SJSA1 (cell line): Measurements from ENCODE around the gene DHFR. TPM values are rescaled to one million over a fixed set of nuclear protein-coding genes. Genes with fewer than 3 reads are reported as not detected.
"Not testable (repeated sequence)": the region's sequence is repeated elsewhere in the genome, so short reads cannot be mapped to it uniquely, and the experiment has no call there.

Experiments used
- DNase-seq, 2 experiments: peaks; one replicate each; pipeline ENCODE4 v3.0.0-alpha.2; 2015 to 2020; ENCODE audit warnings: low spot score in 2 of 2, low read depth in 1 of 2
- H3K27ac ChIP-seq: fragments of 250-450 bp; sonication (Bioruptor Pico); 2 replicates; pipeline ENCODE4 v1.5.1; 2020; ENCODE audit warnings: mild to moderate bottlenecking, moderate library complexity
- H3K27me3 ChIP-seq: fragments of 250-450 bp; sonication (Bioruptor Pico); replicated peaks from 2 replicates; pipeline ENCODE4 v1.5.1; 2020; ENCODE audit warnings: mild to moderate bottlenecking, moderate library complexity
- H3K36me3 ChIP-seq: fragments of 250-450 bp; sonication (Bioruptor Pico); 2 replicates; pipeline ENCODE4 v1.5.1; 2020; ENCODE audit warnings: mild to moderate bottlenecking
- H3K4me1 ChIP-seq: fragments of 250-450 bp; sonication (Bioruptor Pico); replicated peaks from 2 replicates; pipeline ENCODE4 v1.6.1; 2021; ENCODE audit warnings: mild to moderate bottlenecking
- H3K4me3 ChIP-seq: fragments of 250-450 bp; sonication (Bioruptor Pico); 2 replicates; pipeline ENCODE4 v1.5.1; 2020; ENCODE audit warnings: mild to moderate bottlenecking
- H3K9me3 ChIP-seq: fragments of 250-450 bp; sonication (Bioruptor Pico); replicated peaks from 2 replicates; pipeline ENCODE4 v1.5.1; 2020; ENCODE audit warnings: mild to moderate bottlenecking
- total RNA-seq: library from RNA; depleted of rRNA; stranded (reverse); fragments of >200 nt; shearing (Covaris generic); gene quantifications from 2 replicates; pipeline ENCODE4 v1.2.3, GENCODE V29; 2014

The DHFR gene
- total RNA-seq, 1 experiment from 2014 or later = 145 TPM

DNA sequence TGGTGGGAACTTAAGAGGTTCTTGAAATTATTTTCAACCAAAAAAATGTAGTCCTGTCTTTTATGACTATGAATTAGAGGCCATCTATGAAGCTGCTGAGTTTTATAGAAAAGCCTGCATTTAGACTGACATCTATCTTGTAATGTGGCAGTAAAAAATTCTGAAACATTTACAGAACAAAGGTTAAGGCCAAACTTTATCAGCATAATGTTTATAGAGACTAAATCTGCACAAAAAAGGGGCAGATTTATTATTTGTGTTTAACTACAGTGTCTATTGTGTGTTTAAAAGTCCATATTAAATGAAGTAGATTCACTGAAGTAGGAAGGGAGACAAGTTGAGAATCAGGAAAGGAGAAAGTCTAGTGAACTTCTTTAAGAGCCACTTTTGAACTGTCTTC, 47.4 kb downstream of the DHFR start:
- Histone ChIP-seq H3K27me3 (no peaks in the 10 kb centered on the region), H3K4me3 (no peak overlapping the region), H3K36me3 (no peaks in the 10 kb centered on the region), H3K27ac (no peak overlapping the region), H3K9me3 (no peaks in the 10 kb centered on the region), H3K4me1 (no peaks in the 10 kb centered on the region)
- DNase-seq = no peak

DNA sequence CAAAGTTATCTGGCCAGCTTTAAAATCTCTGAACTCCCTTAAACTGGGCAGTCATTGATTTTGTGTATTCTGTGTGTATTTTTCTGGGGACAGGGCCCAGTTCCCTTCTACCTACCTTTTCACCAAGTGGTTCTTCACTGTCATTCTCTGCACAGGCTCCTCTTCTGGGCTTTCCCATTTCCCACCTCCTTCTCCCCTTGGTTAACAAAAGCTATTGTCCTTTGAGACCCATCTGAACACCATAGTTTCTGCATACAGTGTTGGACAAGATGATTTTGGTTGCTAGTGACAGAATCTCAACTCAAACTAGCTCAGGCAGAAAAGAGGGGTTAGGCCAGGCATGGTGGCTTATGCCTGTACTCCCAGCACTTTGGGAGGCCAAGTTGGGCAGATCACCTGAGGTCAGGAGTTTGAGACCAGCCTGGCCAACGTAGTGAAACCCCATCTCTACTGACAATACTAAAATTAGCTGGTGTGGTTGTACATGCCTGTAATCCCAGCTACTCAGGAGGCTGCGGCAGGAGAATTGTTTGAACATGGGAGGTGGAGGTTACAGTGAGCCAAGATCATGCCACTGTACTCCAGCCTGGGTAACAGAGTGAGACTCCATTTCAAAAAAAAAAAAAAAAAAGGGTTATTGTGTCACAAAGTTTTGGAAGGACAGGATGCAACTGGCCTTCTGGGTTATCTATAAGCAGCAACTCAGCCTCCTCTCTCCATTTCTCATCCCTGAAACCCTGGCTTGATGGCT, 53.7 kb downstream of the DHFR start:
- no peaks in the 10 kb centered on the region for H3K9me3 ChIP-seq
- DNase-seq = no peak
- no peaks in the 10 kb centered on the region for H3K36me3 ChIP-seq
- no peak overlapping the region for H3K27ac ChIP-seq
- no peaks in the 10 kb centered on the region for H3K27me3 ChIP-seq
- no peak overlapping the region for H3K4me3 ChIP-seq
- H3K4me1 ChIP-seq = no peaks in the 10 kb centered on the region

DNA sequence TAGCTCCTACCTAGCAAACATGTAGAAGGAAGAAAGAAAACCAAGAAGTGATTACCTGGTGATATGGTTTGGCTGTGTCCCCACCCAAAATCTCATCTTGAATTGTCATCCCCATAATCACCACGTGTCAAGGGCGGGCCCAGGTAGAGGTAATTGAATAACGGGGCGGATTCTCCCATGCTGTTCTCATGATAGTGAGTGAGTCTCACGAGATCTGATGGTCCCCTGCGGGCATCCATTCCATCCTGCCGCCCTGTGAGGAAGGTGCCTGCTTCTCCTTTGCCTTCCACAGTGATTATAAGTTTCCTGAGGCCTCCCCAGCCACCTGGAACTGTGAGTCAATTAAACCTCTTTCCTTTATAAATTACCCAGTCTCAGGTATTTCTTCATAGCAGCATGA, 57.3 kb downstream of the DHFR start:
- H3K4me3 ChIP-seq = no peak overlapping the region
- H3K27me3 ChIP-seq = no peaks in the 10 kb centered on the region
- no peaks in the 10 kb centered on the region for H3K4me1 ChIP-seq
- H3K27ac ChIP-seq = no peak overlapping the region
- H3K36me3 ChIP-seq = no peaks in the 10 kb centered on the region
- no peak for DNase-seq
- no peaks in the 10 kb centered on the region for H3K9me3 ChIP-seq

DNA sequence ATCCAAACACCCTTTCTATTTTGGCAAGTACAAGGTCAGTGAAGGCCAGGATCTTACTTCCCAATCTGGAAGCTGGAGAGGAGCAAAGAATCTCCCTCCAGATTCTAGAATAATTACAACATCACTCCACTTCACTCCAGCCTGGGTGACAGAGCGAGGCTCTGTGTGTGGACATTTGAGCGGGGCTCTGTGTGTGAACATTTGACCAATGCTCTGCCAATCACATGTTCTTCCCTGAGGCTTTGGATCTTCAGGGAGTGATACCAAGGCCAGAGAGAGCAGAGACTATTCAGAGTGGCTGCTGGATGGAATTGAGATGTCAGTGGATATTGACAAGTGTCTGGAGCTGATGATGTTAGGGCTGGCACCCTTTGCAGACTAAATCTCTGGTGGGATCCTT, 60.0 kb downstream of the DHFR start:
- no peak for DNase-seq
- no peak overlapping the region for H3K27ac ChIP-seq
- no peaks in the 10 kb centered on the region for H3K36me3 ChIP-seq
- H3K4me1 ChIP-seq = no peaks in the 10 kb centered on the region
- H3K27me3 ChIP-seq = no peaks in the 10 kb centered on the region
- no peaks in the 10 kb centered on the region for H3K9me3 ChIP-seq
- no peak overlapping the region for H3K4me3 ChIP-seq

DNA sequence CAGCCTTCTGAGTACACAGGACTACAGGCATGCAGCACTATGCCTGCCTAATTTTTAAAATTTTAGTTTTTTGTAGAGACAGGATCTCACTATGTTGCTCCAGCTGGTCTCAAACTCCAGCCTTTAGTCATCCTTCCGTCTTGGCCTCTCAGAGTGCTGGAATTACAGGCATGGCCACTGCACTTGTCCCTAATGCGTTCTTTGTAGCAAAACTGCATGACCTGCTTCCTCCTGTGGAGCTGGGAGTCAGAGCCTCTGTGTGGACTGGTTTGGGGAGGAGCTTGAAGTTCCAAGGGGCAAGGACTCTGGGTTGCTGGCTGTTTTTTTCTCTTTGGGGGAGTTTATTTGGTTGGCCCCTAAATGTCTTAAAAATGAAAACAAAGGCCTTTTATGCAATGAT, 62.0 kb downstream of the DHFR start:
- no peaks in the 10 kb centered on the region for H3K27me3 ChIP-seq
- no peak for DNase-seq

DNA sequence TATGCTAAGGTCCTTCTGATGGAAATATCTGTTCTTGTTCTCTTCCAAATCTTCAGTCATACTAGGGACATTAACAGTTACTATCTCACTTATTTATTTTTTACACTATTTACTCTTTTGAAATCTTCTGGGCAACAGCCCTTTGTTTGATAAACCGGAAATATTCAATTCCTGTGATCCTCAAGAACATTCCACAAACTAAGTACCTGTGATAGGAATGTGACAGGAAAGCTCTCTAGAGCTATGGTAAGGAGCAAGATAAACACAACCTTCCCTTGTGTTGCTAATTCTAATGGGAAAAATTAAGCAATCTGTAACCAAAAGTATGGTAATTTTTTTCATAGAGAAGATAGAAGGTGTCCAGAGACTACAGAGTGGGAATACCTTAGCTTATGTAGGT, 62.7 kb downstream of the DHFR start:
- H3K27me3 ChIP-seq = no peaks in the 10 kb centered on the region
- no peaks in the 10 kb centered on the region for H3K4me1 ChIP-seq
- H3K27ac ChIP-seq = no peak overlapping the region
- H3K9me3 ChIP-seq = no peaks in the 10 kb centered on the region
- no peak for DNase-seq
- H3K4me3 ChIP-seq = no peak overlapping the region
- no peaks in the 10 kb centered on the region for H3K36me3 ChIP-seq

More for the DNA sequence above, 62.0 kb downstream of the DHFR start:
- H3K36me3 ChIP-seq = no peaks in the 10 kb centered on the region
- H3K4me1 ChIP-seq = no peaks in the 10 kb centered on the region
- no peak overlapping the region for H3K27ac ChIP-seq
- no peaks in the 10 kb centered on the region for H3K9me3 ChIP-seq
- no peak overlapping the region for H3K4me3 ChIP-seq

DNA sequence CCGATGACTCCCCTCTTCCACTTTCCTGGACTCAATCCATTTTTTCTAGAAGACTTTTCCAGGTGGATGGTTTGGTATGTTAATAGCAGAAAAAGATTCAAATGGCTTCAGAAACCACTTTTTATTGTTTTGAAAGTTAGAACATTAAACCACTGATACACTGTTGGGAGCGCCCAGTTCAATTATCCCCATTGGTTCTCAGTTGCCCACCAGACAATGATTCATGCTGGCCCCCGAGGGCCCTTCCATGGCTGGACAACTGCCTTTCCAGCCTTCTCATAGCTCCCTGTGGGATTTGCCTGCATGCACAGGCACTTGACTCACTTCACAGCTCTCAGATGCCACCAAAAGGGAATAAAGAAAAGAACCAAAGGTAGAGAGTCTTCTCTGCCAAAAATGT, 63.4 kb downstream of the DHFR start:
- H3K27ac ChIP-seq = no peak overlapping the region
- H3K9me3 ChIP-seq = no peaks in the 10 kb centered on the region
- H3K27me3 ChIP-seq = no peaks in the 10 kb centered on the region
- H3K4me1 ChIP-seq = no peaks in the 10 kb centered on the region
- H3K4me3 ChIP-seq = no peak overlapping the region
- no peaks in the 10 kb centered on the region for H3K36me3 ChIP-seq
- no peak for DNase-seq

DNA sequence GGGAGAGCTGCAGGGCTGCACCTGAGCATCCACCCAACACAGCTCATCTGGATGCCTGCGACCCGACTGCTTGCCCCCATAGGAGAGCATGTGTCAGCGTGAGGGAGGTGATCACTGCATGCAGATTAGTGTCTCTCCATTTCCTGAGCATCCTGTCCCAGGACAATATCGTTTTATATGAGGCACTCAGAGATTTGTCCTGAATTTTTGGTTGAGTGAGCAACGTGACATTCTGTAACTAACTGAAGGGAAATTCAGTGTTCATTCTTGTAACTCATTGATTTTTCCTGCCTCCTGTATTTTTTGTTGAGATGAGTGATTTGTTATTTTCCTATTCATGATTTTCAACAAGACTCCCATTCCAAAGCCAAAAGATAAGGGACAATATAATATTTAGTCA, 64.0 kb downstream of the DHFR start:
- no peak for DNase-seq
- H3K4me1 ChIP-seq = no peaks in the 10 kb centered on the region
- no peak overlapping the region for H3K27ac ChIP-seq
- H3K36me3 ChIP-seq = no peaks in the 10 kb centered on the region
- H3K9me3 ChIP-seq = no peaks in the 10 kb centered on the region
- H3K4me3 ChIP-seq = no peak overlapping the region
- no peaks in the 10 kb centered on the region for H3K27me3 ChIP-seq

DNA sequence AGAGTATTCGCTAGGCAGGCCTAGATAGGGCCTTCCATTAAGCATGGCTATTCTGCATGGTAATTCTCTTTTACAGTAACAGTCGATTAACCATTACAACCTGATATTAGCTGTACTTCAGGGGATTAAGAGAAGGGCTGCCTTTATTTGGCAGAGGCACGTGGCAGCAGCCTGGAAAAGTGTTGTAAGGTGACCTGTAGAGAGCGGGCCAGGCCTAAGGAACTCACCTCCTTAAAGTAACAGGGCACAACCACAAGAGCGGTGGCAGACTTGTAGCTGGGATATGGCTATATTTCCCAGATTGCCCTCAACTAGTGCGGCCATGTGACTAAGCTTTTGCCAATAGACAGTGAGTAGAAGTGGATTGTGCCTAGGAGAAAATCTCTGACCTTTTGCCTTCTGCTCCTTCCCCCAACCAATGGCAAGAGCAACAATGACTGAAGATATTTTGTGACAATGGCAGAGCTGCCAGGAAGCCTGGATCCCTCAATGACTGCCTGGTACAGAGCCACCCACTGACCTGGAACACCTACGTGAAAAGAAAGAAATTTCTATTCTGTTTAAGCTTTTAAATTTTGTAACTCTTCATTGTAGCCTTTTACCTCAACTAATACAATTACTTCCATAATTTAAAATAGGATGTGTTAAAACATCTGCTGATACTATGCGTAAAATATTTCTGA, 65.8 kb downstream of the DHFR start:
- Histone ChIP-seq H3K27me3 (no peaks in the 10 kb centered on the region), H3K27ac (no peak overlapping the region), H3K36me3 (no peaks in the 10 kb centered on the region), H3K9me3 (no peaks in the 10 kb centered on the region), H3K4me3 (no peak overlapping the region), H3K4me1 (no peaks in the 10 kb centered on the region)
- DNase-seq = no peak

DNA sequence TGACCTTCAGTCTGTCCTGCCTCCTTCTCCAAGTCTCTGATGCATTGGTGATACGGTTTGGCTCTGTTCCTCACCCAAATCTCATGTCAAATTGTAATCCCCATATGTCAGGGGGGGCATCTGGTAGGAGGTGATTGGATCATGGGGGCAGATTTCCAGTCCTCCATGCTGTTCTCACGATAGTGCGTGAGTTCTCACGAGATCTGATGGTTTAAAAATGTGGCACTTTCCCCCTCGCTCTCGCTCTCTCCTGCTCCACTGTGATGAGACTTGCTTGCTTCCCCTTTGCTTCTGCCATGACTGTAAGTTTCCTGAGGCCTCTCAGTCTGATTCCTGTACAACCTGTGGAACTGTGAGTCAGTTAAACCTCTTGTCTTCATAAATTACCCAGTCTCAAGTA, 70.0 kb downstream of the DHFR start:
- no peak overlapping the region for H3K27ac ChIP-seq
- H3K36me3 ChIP-seq = no peaks in the 10 kb centered on the region
- no peaks in the 10 kb centered on the region for H3K4me1 ChIP-seq
- H3K9me3 ChIP-seq = no peaks in the 10 kb centered on the region
- no peaks in the 10 kb centered on the region for H3K27me3 ChIP-seq
- no peak overlapping the region for H3K4me3 ChIP-seq
- no peak for DNase-seq

DNA sequence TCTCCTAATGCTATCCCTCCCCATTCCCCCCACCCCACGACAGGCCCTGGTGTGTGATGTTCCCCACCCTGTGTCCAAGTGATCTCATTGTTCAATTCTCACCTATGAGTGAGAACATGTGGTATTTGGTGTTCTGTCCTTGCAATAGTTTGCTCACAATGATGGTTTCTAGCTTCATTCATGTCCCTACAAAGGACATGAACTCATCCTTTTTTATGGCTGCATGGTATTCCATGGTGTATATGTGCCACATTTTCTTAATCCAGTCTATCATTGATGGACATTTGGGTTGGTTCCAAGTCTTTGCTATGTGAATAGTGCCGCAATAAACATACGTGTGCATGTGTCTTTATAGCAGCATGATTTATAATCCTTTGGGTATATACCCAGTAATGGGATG, 74.5 kb downstream of the DHFR start:
- DNase-seq, H3K4me3 ChIP-seq, H3K27ac ChIP-seq, H3K4me1 ChIP-seq, H3K27me3 ChIP-seq, H3K9me3 ChIP-seq, H3K36me3 ChIP-seq: not testable (repeated sequence)

DNA sequence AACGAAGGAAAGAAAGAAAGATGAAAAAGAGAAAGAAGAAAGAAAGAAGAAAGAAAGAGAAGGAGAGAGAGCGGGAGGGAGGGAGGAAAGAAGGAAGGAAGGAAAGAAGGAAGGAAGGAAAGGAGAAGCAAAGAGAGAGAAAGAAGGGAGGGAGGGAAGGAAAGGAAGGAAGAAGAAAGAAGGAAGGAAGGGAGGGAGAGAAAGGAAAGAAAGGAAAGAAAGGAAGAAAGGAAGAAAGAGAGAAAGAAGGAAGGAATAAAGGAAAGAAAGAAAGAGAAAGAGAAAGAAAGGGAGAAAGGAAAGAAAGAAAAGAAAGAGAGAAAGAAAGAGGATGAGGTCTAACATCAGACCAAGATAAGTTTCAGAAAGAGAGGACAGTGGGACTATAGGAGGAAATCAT, 75.7 kb downstream of the DHFR start:
- Histone ChIP-seq H3K36me3 (no peaks in the 10 kb centered on the region), H3K27ac (no peak overlapping the region), H3K4me1 (no peaks in the 10 kb centered on the region), H3K27me3 (peaks cover 19% of the 10 kb centered on the region), H3K9me3 (no peaks in the 10 kb centered on the region; the same call in 1 of the 2 replicates), H3K4me3 (no peak overlapping the region)
- DNase-seq = no peak

DNA sequence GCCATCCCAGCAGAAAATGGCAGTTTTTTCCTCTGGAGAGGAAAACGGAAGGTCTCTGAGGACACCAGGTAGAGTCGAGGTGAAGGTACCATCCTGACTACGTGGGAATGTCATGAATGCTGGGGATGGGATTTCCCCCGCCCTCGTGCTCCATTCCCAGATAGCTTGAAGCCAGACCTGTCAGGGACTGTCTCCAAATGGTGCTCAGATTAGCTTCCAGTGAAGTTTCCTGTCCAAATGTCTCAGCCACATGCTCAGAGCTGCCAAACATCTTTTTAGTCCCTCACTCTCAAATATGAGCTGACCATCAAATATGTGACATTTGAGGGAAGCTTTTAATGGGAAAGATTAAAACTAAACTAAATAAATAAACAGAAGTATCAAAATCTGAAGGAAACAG, 77.1 kb downstream of the DHFR start:
- Histone ChIP-seq H3K36me3 (no peaks in the 10 kb centered on the region), H3K27ac (no peak overlapping the region), H3K9me3 (no peaks in the 10 kb centered on the region; the same call in 1 of the 2 replicates), H3K27me3 (peaks cover 20% of the 10 kb centered on the region), H3K4me1 (no peaks in the 10 kb centered on the region), H3K4me3 (no peak overlapping the region)
- no peak for DNase-seq

DNA sequence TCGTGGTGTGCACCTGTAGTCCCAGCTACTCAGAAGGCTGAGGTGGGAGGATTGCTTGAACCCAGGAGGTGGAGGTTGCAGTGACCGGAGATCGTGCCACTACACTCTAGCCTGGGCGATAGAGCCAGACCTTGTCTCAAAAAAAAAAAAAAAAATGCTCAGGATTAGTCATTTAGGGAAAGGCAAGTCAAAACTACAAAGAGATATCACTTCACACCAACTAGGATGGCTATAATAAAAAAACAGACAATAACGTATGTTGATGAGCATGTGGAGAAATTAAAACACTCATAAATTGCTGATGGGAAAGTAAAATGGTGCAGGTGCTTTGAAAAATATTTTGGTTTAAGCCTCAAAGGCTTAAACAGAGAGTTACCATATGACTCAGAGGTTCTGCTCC, 78.4 kb downstream of the DHFR start:
- Histone ChIP-seq H3K4me1 (no peaks in the 10 kb centered on the region), H3K36me3 (no peaks in the 10 kb centered on the region), H3K9me3 (no peaks in the 10 kb centered on the region; the same call in 1 of the 2 replicates), H3K27me3 (peaks cover 31% of the 10 kb centered on the region), H3K27ac (no peak overlapping the region), H3K4me3 (no peak overlapping the region)
- no peak for DNase-seq
